Measurements from ENCODE around the gene ADAMTS12.

ADAMTS12 gene

DNA sequence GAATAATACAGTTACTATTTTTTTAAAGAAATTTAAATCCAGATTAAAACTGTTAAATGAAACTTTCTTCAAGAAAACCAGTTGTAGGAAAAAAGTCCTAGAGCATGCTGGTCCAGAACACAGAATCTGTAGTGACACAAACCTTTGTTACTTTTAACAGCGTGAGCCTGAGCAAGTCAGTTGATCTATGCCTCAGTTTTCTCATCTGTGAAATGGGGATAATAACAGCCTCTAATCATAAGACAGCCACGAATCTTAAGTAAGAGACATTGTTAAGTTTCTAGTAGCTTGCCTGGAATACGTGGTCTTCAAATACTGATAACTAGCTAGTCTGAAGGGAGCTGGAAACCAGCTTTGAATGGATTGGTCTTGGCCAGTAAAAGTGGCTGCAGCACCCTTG is 158.6 kb downstream of the ADAMTS12 start:
- TF ChIP-seq, protein P1, sequence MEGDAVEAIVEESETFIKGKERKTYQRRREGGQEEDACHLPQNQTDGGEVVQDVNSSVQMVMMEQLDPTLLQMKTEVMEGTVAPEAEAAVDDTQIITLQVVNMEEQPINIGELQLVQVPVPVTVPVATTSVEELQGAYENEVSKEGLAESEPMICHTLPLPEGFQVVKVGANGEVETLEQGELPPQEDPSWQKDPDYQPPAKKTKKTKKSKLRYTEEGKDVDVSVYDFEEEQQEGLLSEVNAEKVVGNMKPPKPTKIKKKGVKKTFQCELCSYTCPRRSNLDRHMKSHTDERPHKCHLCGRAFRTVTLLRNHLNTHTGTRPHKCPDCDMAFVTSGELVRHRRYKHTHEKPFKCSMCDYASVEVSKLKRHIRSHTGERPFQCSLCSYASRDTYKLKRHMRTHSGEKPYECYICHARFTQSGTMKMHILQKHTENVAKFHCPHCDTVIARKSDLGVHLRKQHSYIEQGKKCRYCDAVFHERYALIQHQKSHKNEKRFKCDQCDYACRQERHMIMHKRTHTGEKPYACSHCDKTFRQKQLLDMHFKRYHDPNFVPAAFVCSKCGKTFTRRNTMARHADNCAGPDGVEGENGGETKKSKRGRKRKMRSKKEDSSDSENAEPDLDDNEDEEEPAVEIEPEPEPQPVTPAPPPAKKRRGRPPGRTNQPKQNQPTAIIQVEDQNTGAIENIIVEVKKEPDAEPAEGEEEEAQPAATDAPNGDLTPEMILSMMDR (IDR thresholded peaks at IDR 0.05), result no peak
- H3K4me3 ChIP-seq (ENCODE audit: low read depth in 1 of 2, low read length in 1 of 2), result no peak overlapping the region

DNA sequence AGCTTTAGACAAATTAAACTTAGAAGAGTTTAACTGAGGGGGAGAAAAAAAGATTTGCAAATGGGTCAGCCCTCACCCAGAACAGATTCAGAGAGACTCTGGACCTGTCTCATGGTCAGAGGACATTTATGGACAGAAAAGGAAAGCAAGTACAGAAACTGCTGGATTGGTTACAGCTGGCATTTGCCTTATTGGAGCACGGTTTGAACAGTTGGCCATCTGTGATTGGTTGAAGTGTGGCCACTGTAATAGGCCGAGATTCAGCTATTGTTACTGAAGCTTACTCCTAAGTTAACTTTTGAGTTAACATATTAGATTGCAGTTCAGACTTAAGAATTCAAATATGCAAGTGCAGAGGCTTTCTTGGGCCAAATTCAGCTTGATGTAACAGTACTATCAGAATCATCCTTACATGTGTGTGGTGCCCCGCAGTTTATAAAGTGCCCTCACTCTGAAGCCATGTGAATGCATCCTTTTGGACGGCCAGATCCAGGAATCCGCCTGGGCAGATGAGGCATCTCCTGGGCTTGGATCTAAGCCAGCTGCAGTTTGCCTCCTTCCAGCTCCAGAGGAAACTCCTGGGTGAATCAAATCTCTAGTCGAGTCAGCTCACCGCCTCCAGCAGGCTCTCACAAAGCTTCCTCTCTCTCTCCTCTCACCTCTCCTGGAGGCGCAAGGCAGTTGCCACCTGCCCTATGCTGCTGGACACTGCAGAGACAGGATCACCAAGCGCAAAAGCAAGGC is 165.2 kb downstream of the ADAMTS12 start:
- H3K27ac ChIP-seq, result no peak overlapping the region
- H3K4me3 ChIP-seq (ENCODE audit: low read depth in 1 of 2, low read length in 1 of 2), result no peak overlapping the region
- TF ChIP-seq, protein P1 (IDR thresholded peaks at IDR 0.05), result no peak

More for the DNA sequence above, 158.6 kb downstream of the ADAMTS12 start:
- no peak overlapping the region for H3K27ac ChIP-seq
- no peaks in the 10 kb centered on the region for H3K27me3 ChIP-seq
- H3K4me1 ChIP-seq (ENCODE audit: control insufficient read depth in 1 of 2, insufficient read depth in 1 of 2, low read depth in 1 of 2, low read length in 1 of 2), result peaks cover 0 to 3% of the 10 kb centered on the region in 2 experiments
- no peaks in the 10 kb centered on the region for H3K9me3 ChIP-seq
- H3K36me3 ChIP-seq, result no peaks in the 10 kb centered on the region

DNA sequence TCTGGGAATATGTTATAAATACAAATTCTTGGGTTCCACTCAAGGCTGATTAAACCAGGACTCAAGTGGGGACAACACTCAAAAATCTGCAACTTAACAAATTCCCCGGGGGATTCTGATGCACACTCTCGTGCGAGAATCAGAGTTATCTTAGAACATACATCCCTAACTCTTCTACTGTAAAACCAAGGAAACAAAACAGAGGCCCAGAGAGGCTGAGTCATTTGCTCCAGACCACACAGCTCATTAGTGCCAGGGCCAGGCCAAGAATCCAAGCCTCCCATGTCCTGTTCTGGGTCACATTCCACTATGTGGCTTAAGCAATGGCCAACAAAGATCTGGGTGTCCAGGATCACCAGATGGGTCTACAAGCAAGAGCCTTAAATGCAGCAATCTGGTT is 166.0 kb downstream of the ADAMTS12 start:
- Histone ChIP-seq H3K27me3 (no peaks in the 10 kb centered on the region), H3K4me1 (ENCODE audit: control insufficient read depth in 1 of 2, insufficient read depth in 1 of 2, low read depth in 1 of 2, low read length in 1 of 2) (no peaks in the 10 kb centered on the region), H3K9me3 (no peaks in the 10 kb centered on the region), H3K4me3 (ENCODE audit: low read depth in 1 of 2, low read length in 1 of 2) (no peak overlapping the region), H3K27ac (no peak overlapping the region), H3K36me3 (no peaks in the 10 kb centered on the region)
- TF ChIP-seq, protein P1 (IDR thresholded peaks at IDR 0.05), result no peak

More for the DNA sequence above, 165.2 kb downstream of the ADAMTS12 start:
- Histone ChIP-seq H3K4me1 (ENCODE audit: control insufficient read depth in 1 of 2, insufficient read depth in 1 of 2, low read depth in 1 of 2, low read length in 1 of 2) (no peaks in the 10 kb centered on the region), H3K27me3 (no peaks in the 10 kb centered on the region), H3K9me3 (no peaks in the 10 kb centered on the region), H3K36me3 (no peaks in the 10 kb centered on the region)

DNA sequence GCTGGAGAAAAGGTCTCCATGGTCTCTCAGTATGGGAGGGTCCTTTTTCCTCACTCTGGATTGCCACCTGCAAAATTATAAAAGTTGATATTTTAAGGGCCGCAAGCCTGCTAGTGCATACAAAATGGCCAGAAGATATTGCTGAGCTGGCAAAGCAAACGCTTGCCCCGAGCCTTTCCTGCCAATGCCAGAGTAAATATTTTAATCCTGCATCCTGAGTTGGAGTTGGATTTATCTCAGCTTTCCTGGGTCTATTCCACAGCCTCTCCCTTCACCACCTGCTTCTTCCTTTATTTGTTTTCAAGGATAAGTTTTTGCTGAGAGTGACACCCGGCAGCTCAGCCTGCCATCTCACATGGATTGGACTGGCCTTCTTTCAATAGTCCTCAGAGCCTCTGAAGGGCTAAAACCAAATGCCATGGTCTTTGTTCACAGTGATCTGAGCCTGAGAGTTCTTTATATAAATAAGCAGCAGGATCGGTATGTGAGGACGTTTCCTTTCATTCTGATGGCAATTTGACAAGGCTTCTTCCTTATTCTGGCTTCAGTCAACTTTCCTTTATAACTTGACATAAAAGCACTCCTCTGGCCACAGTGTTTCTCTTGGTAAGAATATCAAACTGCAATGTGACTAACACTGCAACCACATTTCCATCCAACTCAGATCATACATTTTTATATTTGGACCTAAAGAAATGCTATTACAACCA is 170.1 kb downstream of the ADAMTS12 start:
- Histone ChIP-seq H3K36me3 (no peaks in the 10 kb centered on the region), H3K27ac (no peak overlapping the region), H3K4me1 (ENCODE audit: control insufficient read depth in 1 of 2, insufficient read depth in 1 of 2, low read depth in 1 of 2, low read length in 1 of 2) (no peaks in the 10 kb centered on the region), H3K27me3 (no peaks in the 10 kb centered on the region), H3K9me3 (no peaks in the 10 kb centered on the region), H3K4me3 (ENCODE audit: low read depth in 1 of 2, low read length in 1 of 2) (no peak overlapping the region)
- TF ChIP-seq, protein P1 (IDR thresholded peaks at IDR 0.05), result no peak

DNA sequence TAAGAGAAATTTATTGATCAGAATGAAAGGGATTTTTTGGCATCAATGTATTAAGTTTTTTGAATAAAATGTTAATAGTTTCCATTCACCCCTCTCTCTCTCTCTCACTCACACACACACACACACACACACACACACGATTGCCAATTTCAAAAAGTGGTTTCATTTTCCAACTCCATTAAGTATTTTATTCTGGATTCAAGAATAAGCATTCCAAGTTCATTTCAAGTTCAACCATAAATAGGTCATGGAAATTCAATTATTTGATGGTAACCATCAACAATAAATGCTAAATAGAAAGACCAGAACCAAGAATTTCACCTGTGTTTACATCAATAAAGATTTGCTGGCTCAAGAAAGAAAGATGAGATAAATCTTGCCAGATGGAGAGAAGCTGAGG is 171.6 kb downstream of the ADAMTS12 start:
- Histone ChIP-seq H3K27me3 (no peaks in the 10 kb centered on the region), H3K36me3 (no peaks in the 10 kb centered on the region), H3K4me3 (ENCODE audit: low read depth in 1 of 2, low read length in 1 of 2) (no peak overlapping the region), H3K27ac (no peak overlapping the region), H3K4me1 (ENCODE audit: control insufficient read depth in 1 of 2, insufficient read depth in 1 of 2, low read depth in 1 of 2, low read length in 1 of 2) (peaks cover 0 to 5% of the 10 kb centered on the region in 2 experiments), H3K9me3 (no peaks in the 10 kb centered on the region)
- TF ChIP-seq, protein P1 (IDR thresholded peaks at IDR 0.05), result no peak
